Stimulated activated CD8-positive, alpha-beta memory T cell treated with anti-CD3 and anti-CD28 coated beads, Interleukin-15, amount 100 ng/mL, for 48 hours (primary cell): ENCODE results near the gene POSTN.
"Not testable (repeated sequence)": the region's sequence is repeated elsewhere in the genome, so short reads cannot be mapped to it uniquely, and the experiment has no call there.

Experiments used
- DNase-seq, 2 donors: peaks; one replicate each; pipeline ENCODE4 v3.0.0-alpha.2; 2020; ENCODE audit warnings: low read depth in 2 of 2

The POSTN gene

GRCh38 chr13:37595162-37595561 lies 3.4 kb downstream of the POSTN start:
- no peak for DNase-seq

GRCh38 chr13:37594550-37594949 lies 4.0 kb downstream of the POSTN start:
- no peak for DNase-seq

GRCh38 chr13:37589381-37589780 lies 9.2 kb downstream of the POSTN start:
- not testable (repeated sequence) for DNase-seq

- DNase-seq: no peak
These were observed 11.3 kb downstream of the POSTN start for GRCh38 chr13:37587236-37587635.

- no peak for DNase-seq
These were observed 12.4 kb downstream of the POSTN start for GRCh38 chr13:37586164-37586563.

GRCh38 chr13:37585541-37585940 lies 13.0 kb downstream of the POSTN start:
- DNase-seq: no peak

- no peak for DNase-seq
These were observed 22.0 kb downstream of the POSTN start for GRCh38 chr13:37576601-37577000.

- DNase-seq: no peak
These were observed 33.1 kb downstream of the POSTN start for GRCh38 chr13:37565425-37565824.

GRCh38 chr13:37561031-37561430 lies 37.5 kb downstream of the POSTN start:
- no peak for DNase-seq

- DNase-seq: no peak
These were observed 38.0 kb downstream of the POSTN start for GRCh38 chr13:37560526-37560925.

GRCh38 chr13:37558766-37559165 lies 39.8 kb downstream of the POSTN start:
- not testable (repeated sequence) for DNase-seq

- DNase-seq: no peak
These were observed 52.5 kb downstream of the POSTN start for GRCh38 chr13:37546087-37546486.

- DNase-seq: no peak
These were observed 53.6 kb downstream of the POSTN start for GRCh38 chr13:37544995-37545394.

- no peak for DNase-seq
These were observed 58.5 kb downstream of the POSTN start for GRCh38 chr13:37539976-37540605.

- DNase-seq: no peak
These were observed 59.4 kb downstream of the POSTN start for GRCh38 chr13:37539170-37539569.

- DNase-seq: no peak
These were observed 63.1 kb downstream of the POSTN start for GRCh38 chr13:37535501-37535900.

- no peak for DNase-seq
These were observed 63.9 kb downstream of the POSTN start for GRCh38 chr13:37534676-37535075.

- no peak for DNase-seq
These were observed 64.4 kb downstream of the POSTN start for GRCh38 chr13:37534181-37534580.

- no peak for DNase-seq
These were observed 67.5 kb downstream of the POSTN start for GRCh38 chr13:37531049-37531448.

GRCh38 chr13:37529751-37530385 lies 68.7 kb downstream of the POSTN start:
- DNase-seq: no peak

- DNase-seq: no peak
These were observed 71.7 kb downstream of the POSTN start for GRCh38 chr13:37526710-37527473.

- no peak for DNase-seq
These were observed 83.3 kb downstream of the POSTN start for GRCh38 chr13:37515226-37515625.
